ENCODE data around the gene TYROBP. TPM values are rescaled to one million over a fixed set of nuclear protein-coding genes. Genes with fewer than 3 reads are reported as not detected.

TYROBP gene
- total RNA-seq, 1 donor from 2014 or later: not detected

- TF ChIP-seq, protein P1, sequence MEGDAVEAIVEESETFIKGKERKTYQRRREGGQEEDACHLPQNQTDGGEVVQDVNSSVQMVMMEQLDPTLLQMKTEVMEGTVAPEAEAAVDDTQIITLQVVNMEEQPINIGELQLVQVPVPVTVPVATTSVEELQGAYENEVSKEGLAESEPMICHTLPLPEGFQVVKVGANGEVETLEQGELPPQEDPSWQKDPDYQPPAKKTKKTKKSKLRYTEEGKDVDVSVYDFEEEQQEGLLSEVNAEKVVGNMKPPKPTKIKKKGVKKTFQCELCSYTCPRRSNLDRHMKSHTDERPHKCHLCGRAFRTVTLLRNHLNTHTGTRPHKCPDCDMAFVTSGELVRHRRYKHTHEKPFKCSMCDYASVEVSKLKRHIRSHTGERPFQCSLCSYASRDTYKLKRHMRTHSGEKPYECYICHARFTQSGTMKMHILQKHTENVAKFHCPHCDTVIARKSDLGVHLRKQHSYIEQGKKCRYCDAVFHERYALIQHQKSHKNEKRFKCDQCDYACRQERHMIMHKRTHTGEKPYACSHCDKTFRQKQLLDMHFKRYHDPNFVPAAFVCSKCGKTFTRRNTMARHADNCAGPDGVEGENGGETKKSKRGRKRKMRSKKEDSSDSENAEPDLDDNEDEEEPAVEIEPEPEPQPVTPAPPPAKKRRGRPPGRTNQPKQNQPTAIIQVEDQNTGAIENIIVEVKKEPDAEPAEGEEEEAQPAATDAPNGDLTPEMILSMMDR (IDR thresholded peaks at IDR 0.05): no peak
- DNase-seq (no peak), ATAC-seq (ENCODE audit: low read depth) (no peak)
- intact Hi-C loops (cut with micrococcal nuclease): no loop called here
- Mint-ChIP-seq H3K27me3 (peaks cover 16% of the 10 kb centered on the region), H3K4me3 (no peak overlapping the region), H3K4me1 (peaks cover 19% of the 10 kb centered on the region), H3K36me3 (ENCODE audit: low read depth) (no peaks in the 10 kb centered on the region), H3K27ac (no peak overlapping the region), H3K9me3 (no peaks in the 10 kb centered on the region)
- POLR2A ChIA-PET: interaction anchor here (0.6 kb wide), 1 partner anchor 90 kb away, joined by 9 read pairs; no protein-coding TSS in a partner anchor
- CTCF ChIA-PET: no interaction called here
Measured at GRCh38 chr19:35940078-35940775, 32.1 kb upstream of the TYROBP start.

GRCh38 chr19:35939307-35940077 is 31.4 kb upstream of the TYROBP start:
- DNase-seq (no peak), ATAC-seq (ENCODE audit: low read depth) (no peak)
- TF ChIP-seq, protein P1 (IDR thresholded peaks at IDR 0.05): no peak
- Mint-ChIP-seq H3K4me1 (peaks cover 19% of the 10 kb centered on the region), H3K4me3 (no peak overlapping the region), H3K9me3 (no peaks in the 10 kb centered on the region), H3K27ac (no peak overlapping the region), H3K27me3 (peaks cover 16% of the 10 kb centered on the region), H3K36me3 (ENCODE audit: low read depth) (no peaks in the 10 kb centered on the region)
- ChIA-PET POLR2A (interaction anchor here (0.6 kb wide), 1 partner anchor 91 kb away, joined by 9 read pairs; no protein-coding TSS in a partner anchor), CTCF (no interaction called here)
- intact Hi-C loops (cut with micrococcal nuclease): loop anchor here (10.0 kb wide), 1 partner anchor 175 kb away; the partner anchor contains the start of genes OVOL3, POLR2I and TBCB

- no peak for ATAC-seq (ENCODE audit: low read depth)
- Mint-ChIP-seq H3K4me1 (peaks cover 19% of the 10 kb centered on the region), H3K36me3 (ENCODE audit: low read depth) (no peaks in the 10 kb centered on the region), H3K9me3 (no peaks in the 10 kb centered on the region), H3K27me3 (peaks cover 16% of the 10 kb centered on the region), H3K27ac (no peak overlapping the region), H3K4me3 (no peak overlapping the region)
- no peak for DNase-seq
- TF ChIP-seq, protein P1 (IDR thresholded peaks at IDR 0.05): no peak
- intact Hi-C loops (cut with micrococcal nuclease): loop anchor here (10.0 kb wide), 1 partner anchor 176 kb away; the partner anchor contains the start of genes OVOL3, POLR2I and TBCB
- ChIA-PET CTCF (no interaction called here), POLR2A (interaction anchor here (0.5 kb wide), 1 partner anchor 54 kb away, joined by 7 read pairs; no protein-coding TSS in a partner anchor)
Measured at GRCh38 chr19:35938282-35939224, 30.5 kb upstream of the TYROBP start.

- no peaks in the 10 kb centered on the region for H3K36me3 Mint-ChIP-seq (ENCODE audit: low read depth)
- ChIA-PET POLR2A (interaction anchor here (0.5 kb wide), 1 partner anchor 53 kb away, joined by 7 read pairs; no protein-coding TSS in a partner anchor), CTCF (no interaction called here)
- TF ChIP-seq, protein P1 (IDR thresholded peaks at IDR 0.05): no peak
- no peaks in the 10 kb centered on the region for H3K9me3 Mint-ChIP-seq
- DNase-seq (no peak), ATAC-seq (ENCODE audit: low read depth) (no peak)
- intact Hi-C loops (cut with micrococcal nuclease): loop anchor here (10.0 kb wide), 1 partner anchor 177 kb away; the partner anchor contains the start of genes OVOL3, POLR2I and TBCB
- peak overlapping the region; percentile 54 for H3K4me3 Mint-ChIP-seq
- peaks cover 19% of the 10 kb centered on the region for H3K4me1 Mint-ChIP-seq
- peak overlapping the region; percentile 24 for H3K27ac Mint-ChIP-seq
- H3K27me3 Mint-ChIP-seq: peaks cover 16% of the 10 kb centered on the region
Measured at GRCh38 chr19:35937345-35938281, 29.5 kb upstream of the TYROBP start.
